Measurements from ENCODE around the gene PLCG1.

DNA sequence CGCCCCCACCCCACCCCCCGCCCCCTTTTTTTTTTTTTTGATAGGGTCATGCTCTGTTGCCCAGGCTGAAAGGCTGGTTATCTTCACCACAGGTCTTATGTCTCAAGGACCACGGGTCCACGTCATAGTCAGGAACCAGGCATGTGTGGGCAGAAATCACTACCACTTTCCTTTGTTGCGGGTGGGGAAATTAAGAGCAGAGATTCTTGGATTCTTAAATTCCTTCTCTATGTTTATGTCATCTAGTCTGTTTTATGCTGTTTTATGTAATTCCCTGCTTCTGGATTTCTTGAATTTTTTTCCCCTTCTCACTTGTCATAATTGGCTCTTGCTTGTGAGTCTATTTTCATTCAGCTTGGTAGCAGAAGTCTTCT, 25.8 kb upstream of the PLCG1 start:
- TF ChIP-seq POLR2A (IDR thresholded peaks at IDR 0.05) (no peak), CTCF (IDR thresholded peaks at IDR 0.05) (no peak)

Measured in suprapubic skin (tissue), 3 donors.